Stimulated activated naive CD8-positive, alpha-beta T cell treated with anti-CD3 and anti-CD28 coated beads, Interleukin-15, Interleukin-2, amounts not matched to agents 100 U/mL and 50 U/mL, for 24 hours (primary cell): ENCODE results near the gene GRK5.
A peak's percentile ranks its signal among the peaks of the same experiment; 100 is the strongest.
"Not testable (repeated sequence)": the region's sequence is repeated elsewhere in the genome, so short reads cannot be mapped to it uniquely, and the experiment has no call there.

ENCODE experiments used
- ATAC-seq: fragments of 150-1000 bp; cut with Tn5 transposase; one replicate; pipeline ENCODE4 v1.10.0; 2021
- DNase-seq: peaks from one replicate; pipeline ENCODE4 v3.0.0; 2021

GRK5 gene

GRCh38 chr10:119422682-119423509 lies 215.5 kb downstream of the GRK5 start:
- ATAC-seq (no peak), DNase-seq (no peak)

- DNase-seq (no peak), ATAC-seq (no peak)
These were observed 216.3 kb downstream of the GRK5 start for GRCh38 chr10:119423510-119424257.

GRCh38 chr10:119424258-119424975 lies 217.0 kb downstream of the GRK5 start:
- no peak for ATAC-seq
- DNase-seq: no peak

GRCh38 chr10:119425102-119425880 lies 217.9 kb downstream of the GRK5 start:
- no peak for DNase-seq
- ATAC-seq: no peak

GRCh38 chr10:119425881-119426170 lies 218.5 kb downstream of the GRK5 start:
- DNase-seq: no peak
- no peak for ATAC-seq

GRCh38 chr10:119426699-119427098 lies 219.3 kb downstream of the GRK5 start:
- no peak for ATAC-seq
- no peak for DNase-seq

GRCh38 chr10:119427263-119427864 lies 220.0 kb downstream of the GRK5 start:
- DNase-seq (no peak), ATAC-seq (no peak)

GRCh38 chr10:119428789-119429188 lies 221.4 kb downstream of the GRK5 start:
- ATAC-seq: no peak

GRCh38 chr10:119429771-119430170 lies 222.4 kb downstream of the GRK5 start:
- ATAC-seq: no peak

More at GRCh38 chr10:119428789-119429188, 221.4 kb downstream of the GRK5 start:
- DNase-seq: peak; percentile 21

GRCh38 chr10:119431034-119431772 lies 223.8 kb downstream of the GRK5 start:
- no peak for ATAC-seq
- DNase-seq: no peak

More at GRCh38 chr10:119429771-119430170, 222.4 kb downstream of the GRK5 start:
- DNase-seq: no peak

- ATAC-seq (no peak), DNase-seq (no peak)
These were observed 224.4 kb downstream of the GRK5 start for GRCh38 chr10:119431773-119432135.

- ATAC-seq, DNase-seq: not testable (repeated sequence)
These were observed 227.6 kb downstream of the GRK5 start for GRCh38 chr10:119434942-119435341.

GRCh38 chr10:119438717-119439116 lies 231.3 kb downstream of the GRK5 start:
- DNase-seq (no peak), ATAC-seq (no peak)

GRCh38 chr10:119439922-119440321 lies 232.6 kb downstream of the GRK5 start:
- ATAC-seq (no peak), DNase-seq (no peak)

GRCh38 chr10:119441151-119441821 lies 233.9 kb downstream of the GRK5 start:
- no peak for DNase-seq
- no peak for ATAC-seq

GRCh38 chr10:119441921-119442757 lies 234.8 kb downstream of the GRK5 start:
- no peak for ATAC-seq
- DNase-seq: no peak

- no peak for ATAC-seq
These were observed 235.3 kb downstream of the GRK5 start for GRCh38 chr10:119442758-119443060.

GRCh38 chr10:119443441-119443840 lies 236.1 kb downstream of the GRK5 start:
- ATAC-seq: no peak
- no peak for DNase-seq

More at GRCh38 chr10:119442758-119443060, 235.3 kb downstream of the GRK5 start:
- no peak for DNase-seq

GRCh38 chr10:119443970-119444660 lies 236.7 kb downstream of the GRK5 start:
- DNase-seq: no peak
- ATAC-seq: no peak
